HepG2 (cell line): ENCODE results near the gene SYNC. TPM values are rescaled to one million over a fixed set of nuclear protein-coding genes. Genes with fewer than 3 reads are reported as not detected.

Experiments
- ARID2 ChIP-seq: sonication (generic); formaldehyde crosslinking; IDR thresholded peaks from 2 replicates; pipeline ENCODE4 v1.8.1; 2022; ENCODE audit warnings: mild to moderate bottlenecking, missing genetic modification reagents, borderline replicate concordance
- ARNTL ChIP-seq: sonication (generic); formaldehyde crosslinking; IDR thresholded peaks from 2 replicates; pipeline ENCODE4 v1.4.0; 2020; ENCODE audit warnings: mild to moderate bottlenecking, missing genetic modification reagents
- BCL6 ChIP-seq: IDR thresholded peaks from 2 replicates; pipeline ENCODE4 v1.6.1; 2016; ENCODE audit warnings: missing genetic modification reagents, missing compliant biosample characterization
- CEBPB ChIP-seq: IDR thresholded peaks from 2 replicates; pipeline ENCODE4 v1.6.1; 2011; ENCODE audit warnings: low read depth, low read length, improper control_type of control experiment, borderline replicate concordance
- CENPT ChIP-seq: sonication (generic); formaldehyde crosslinking; IDR thresholded peaks from 2 replicates; pipeline ENCODE4 v1.8.0; 2022; ENCODE audit warnings: low read depth, mild to moderate bottlenecking, moderate library complexity, missing genetic modification reagents
- E2F1 ChIP-seq: sonication (generic); formaldehyde crosslinking; IDR thresholded peaks from 2 replicates; pipeline ENCODE4 v1.5.0; 2020; ENCODE audit warnings: missing genetic modification reagents
- GABPA ChIP-seq, 2 experiments: IDR thresholded peaks; 2 replicates each; pipeline ENCODE4 v1.6.1; 2011 to 2016; ENCODE audit warnings: low read depth in 2 of 2, low read length in 1 of 2, missing biosample characterization in 1 of 2, missing genetic modification characterization in 1 of 2
- HMG20B ChIP-seq: conservative IDR thresholded peaks from 2 replicates; pipeline ENCODE4 v1.6.1; 2016; ENCODE audit warnings: missing genetic modification reagents, missing compliant biosample characterization
- HMGA1 ChIP-seq: sonication (generic); formaldehyde crosslinking; conservative IDR thresholded peaks from 2 replicates; pipeline ENCODE4 v1.4.0; 2020; ENCODE audit warnings: missing genetic modification reagents
- HMGXB4 ChIP-seq, 2 experiments: sonication (generic) in 1 of 2; formaldehyde crosslinking in 1 of 2; IDR thresholded peaks; 2 replicates each; pipeline versions ENCODE4 v1.4.0 to v1.6.1; 2018 to 2020; ENCODE audit warnings: missing genetic modification reagents in 2 of 2, borderline replicate concordance in 1 of 2, low read depth in 1 of 2, mild to moderate bottlenecking in 1 of 2, missing biosample characterization in 1 of 2
- HOXA3 ChIP-seq: sonication (generic); formaldehyde crosslinking; IDR thresholded peaks from 2 replicates; pipeline ENCODE4 v1.5.0; 2020; ENCODE audit warnings: missing genetic modification reagents
- KMT2A ChIP-seq: sonication (generic); formaldehyde crosslinking; IDR thresholded peaks from 2 replicates; pipeline ENCODE4 v1.4.0; 2020; ENCODE audit warnings: missing genetic modification reagents
- NCOA5 ChIP-seq: sonication (generic); formaldehyde crosslinking; IDR thresholded peaks from 2 replicates; pipeline ENCODE4 v1.4.0; 2020; ENCODE audit warnings: missing genetic modification reagents
- RAD21 ChIP-seq: fragments of 450-650 bp; formaldehyde crosslinking; IDR thresholded peaks from 2 replicates; pipeline ENCODE4 v1.5.0; 2020; ENCODE audit warnings: mild to moderate bottlenecking
- TSC22D2 ChIP-seq: sonication (generic); formaldehyde crosslinking; IDR thresholded peaks from 2 replicates; pipeline ENCODE4 v1.5.1; 2020; ENCODE audit warnings: missing genetic modification reagents, mild to moderate bottlenecking, borderline replicate concordance
- ZBTB26 ChIP-seq: IDR thresholded peaks from 2 replicates; pipeline ENCODE4 v1.6.1; 2016; ENCODE audit warnings: missing compliant biosample characterization, missing genetic modification reagents, borderline replicate concordance
- ZIK1 ChIP-seq: sonication (generic); formaldehyde crosslinking; IDR thresholded peaks from 2 replicates; pipeline ENCODE4 v1.5.0; 2020; ENCODE audit warnings: mild to moderate bottlenecking, low read depth, missing genetic modification reagents, borderline replicate concordance
- ZKSCAN1 ChIP-seq: fragments of 150-350 bp; IDR thresholded peaks from 2 replicates; pipeline ENCODE4 v1.6.1; 2014; ENCODE audit warnings: low read length
- ZNF101 ChIP-seq: sonication (generic); formaldehyde crosslinking; IDR thresholded peaks from 2 replicates; pipeline ENCODE4 v1.4.0; 2020; ENCODE audit warnings: mild to moderate bottlenecking, low read depth, missing genetic modification reagents, borderline replicate concordance
- ZNF143 ChIP-seq: sonication (generic); formaldehyde crosslinking; IDR thresholded peaks from 2 replicates; pipeline ENCODE4 v1.4.0; 2020; ENCODE audit warnings: missing genetic modification reagents
- ZNF605 ChIP-seq: sonication (generic); formaldehyde crosslinking; IDR thresholded peaks from 2 replicates; pipeline ENCODE4 v1.8.0; 2022; ENCODE audit warnings: mild to moderate bottlenecking, missing genetic modification reagents
- ZNF704 ChIP-seq: sonication (generic); formaldehyde crosslinking; IDR thresholded peaks from 2 replicates; pipeline ENCODE4 v1.8.1; 2023; ENCODE audit warnings: mild to moderate bottlenecking, inconsistent platforms, moderate library complexity, missing genetic modification reagents, borderline replicate concordance
- ZNF782 ChIP-seq: sonication (generic); formaldehyde crosslinking; IDR thresholded peaks from 2 replicates; pipeline ENCODE4 v1.4.0; 2020; ENCODE audit warnings: missing genetic modification reagents, mild to moderate bottlenecking, borderline replicate concordance
- ZNF891 ChIP-seq: sonication (generic); formaldehyde crosslinking; IDR thresholded peaks from 2 replicates; pipeline ENCODE4 v1.5.0; 2020; ENCODE audit warnings: mild to moderate bottlenecking, missing genetic modification reagents
- ZSCAN25 ChIP-seq: sonication (generic); formaldehyde crosslinking; IDR thresholded peaks from 2 replicates; pipeline ENCODE4 v1.8.0; 2022; ENCODE audit warnings: mild to moderate bottlenecking, missing genetic modification reagents
- polyA plus RNA-seq, 8 experiments: library from polyadenylated mRNA; depleted of rRNA in 3 of 8; stranded (reverse) in 7 of 8; unstranded in 1 of 8; fragments of >200 nt; fragmentation: Illumina TruSeq in 4 of 8; extraction: Trizol in 4 of 8; gene quantifications; 2 replicates each; pipeline versions ENCODE4 v1.2.1 to v1.2.3, GENCODE V29; 2011 to 2016; ENCODE audit warnings: low read depth in 4 of 8, missing spikeins in 1 of 8, mixed read lengths in 1 of 8; ENCODE audit not compliant: insufficient read depth in 1 of 8
- total RNA-seq, 5 experiments: library from RNA; depleted of rRNA; stranded (reverse); fragments of >200 nt; fragmentation: Illumina TruSeq; extraction: Trizol; gene quantifications; 2 replicates each; pipeline ENCODE4 v1.2.3, GENCODE V29; 2016; ENCODE audit warnings: low read depth in 1 of 5

SYNC gene
- total and polyA plus RNA-seq, 2 of the 13 experiments (the other 11 are each of a cell fraction or from before 2014, with no cell fraction given), result 2.4 to 5.4 TPM

- TF ChIP-seq HMGXB4 (CRISPR knock-in tag; IDR thresholded peaks at IDR 0.05; ENCODE audit: borderline replicate concordance in 1 of 2, low read depth in 1 of 2), result peak in 1 of 2 experiments; percentile 35; a peak in 1 of 4 replicates
- TF ChIP-seq RAD21 (CRISPR knock-in tag), result 0 out of 2 replicates have a peak, but pooled peaks have one; percentile 16
- TF ChIP-seq TSC22D2, result peak; percentile 52; the same call in 1 of the 2 replicates
- peak; percentile 35 for TF ChIP-seq HOXA3
- TF ChIP-seq ARID2, result no peak
- no peak for TF ChIP-seq GABPA (IDR thresholded peaks at IDR 0.05; ENCODE audit: low read depth, low read length)
- TF ChIP-seq GABPA (CRISPR knock-in tag; IDR thresholded peaks at IDR 0.05; ENCODE audit: low read depth), result no peak
- TF ChIP-seq ZNF143, result no peak
- TF ChIP-seq ZNF704, result no peak
- no peak; the same call in 1 of the 2 replicates for TF ChIP-seq ZIK1 (CRISPR knock-in tag)
- TF ChIP-seq ZNF782 (CRISPR knock-in tag), result no peak
- peak; percentile 63; the same call in 1 of the 2 replicates for TF ChIP-seq ZNF891 (CRISPR knock-in tag)
- no peak for TF ChIP-seq ZKSCAN1
- no peak for TF ChIP-seq ZBTB26 (CRISPR knock-in tag)
- TF ChIP-seq NCOA5 (CRISPR knock-in tag), result no peak
- no peak for TF ChIP-seq ZSCAN25
- peak; percentile 69; the same call in 1 of the 2 replicates for TF ChIP-seq BCL6
- peak; percentile 62 for TF ChIP-seq ZNF605 (CRISPR knock-in tag)
- TF ChIP-seq ZNF101 (CRISPR knock-in tag), result no peak
- no peak for TF ChIP-seq CEBPB
- no peak for TF ChIP-seq E2F1
- TF ChIP-seq CENPT (CRISPR knock-in tag), result no peak
- no peak for TF ChIP-seq ARNTL (CRISPR knock-in tag)
- TF ChIP-seq HMG20B (CRISPR knock-in tag), result no peak
- TF ChIP-seq HMGA1 (CRISPR knock-in tag), result no peak
- TF ChIP-seq KMT2A, result no peak
These were observed 7.3 kb downstream of the SYNC start (continued) for GRCh38 chr1:32695098-32695904.
